ENCODE measurements around the gene H1-8. TPM values are rescaled to one million over a fixed set of nuclear protein-coding genes. Genes with fewer than 3 reads are reported as not detected.
"Not testable (repeated sequence)": the region's sequence is repeated elsewhere in the genome, so short reads cannot be mapped to it uniquely, and the experiment has no call there.

H1-8 gene
- total RNA-seq, 1 experiment from 2014 or later, result not detected

DNA sequence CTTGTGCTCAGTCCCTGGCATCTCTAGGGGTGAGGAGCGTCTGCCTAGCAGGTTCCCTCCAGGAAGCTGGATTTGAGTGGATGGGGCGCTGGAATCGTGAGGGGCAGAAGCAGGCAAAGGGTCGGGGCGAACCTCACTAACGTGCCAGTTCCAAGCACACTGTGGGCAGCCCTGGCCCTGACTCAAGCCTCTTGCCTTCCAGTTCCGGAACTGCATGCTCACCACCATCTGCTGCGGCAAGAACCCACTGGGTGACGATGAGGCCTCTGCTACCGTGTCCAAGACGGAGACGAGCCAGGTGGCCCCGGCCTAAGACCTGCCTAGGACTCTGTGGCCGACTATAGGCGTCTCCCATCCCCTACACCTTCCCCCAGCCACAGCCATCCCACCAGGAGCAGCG lies 9.6 kb upstream of the H1-8 start:
- no peak for DNase-seq (ENCODE audit: low read depth)

DNA sequence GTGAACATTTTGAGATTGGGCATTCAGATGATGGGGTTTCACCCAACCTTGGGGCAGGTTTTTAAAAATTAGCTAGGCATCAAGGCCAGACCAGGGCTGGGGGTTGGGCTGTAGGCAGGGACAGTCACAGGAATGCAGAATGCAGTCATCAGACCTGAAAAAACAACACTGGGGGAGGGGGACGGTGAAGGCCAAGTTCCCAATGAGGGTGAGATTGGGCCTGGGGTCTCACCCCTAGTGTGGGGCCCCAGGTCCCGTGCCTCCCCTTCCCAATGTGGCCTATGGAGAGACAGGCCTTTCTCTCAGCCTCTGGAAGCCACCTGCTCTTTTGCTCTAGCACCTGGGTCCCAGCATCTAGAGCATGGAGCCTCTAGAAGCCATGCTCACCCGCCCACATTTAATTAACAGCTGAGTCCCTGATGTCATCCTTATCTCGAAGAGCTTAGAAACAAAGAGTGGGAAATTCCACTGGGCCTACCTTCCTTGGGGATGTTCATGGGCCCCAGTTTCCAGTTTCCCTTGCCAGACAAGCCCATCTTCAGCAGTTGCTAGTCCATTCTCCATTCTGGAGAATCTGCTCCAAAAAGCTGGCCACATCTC lies 8.4 kb upstream of the H1-8 start:
- no peak for DNase-seq (ENCODE audit: low read depth)

GRCh38 chr3:129535075-129535474 lies 7.9 kb upstream of the H1-8 start:
- no peak for DNase-seq (ENCODE audit: low read depth)

DNA sequence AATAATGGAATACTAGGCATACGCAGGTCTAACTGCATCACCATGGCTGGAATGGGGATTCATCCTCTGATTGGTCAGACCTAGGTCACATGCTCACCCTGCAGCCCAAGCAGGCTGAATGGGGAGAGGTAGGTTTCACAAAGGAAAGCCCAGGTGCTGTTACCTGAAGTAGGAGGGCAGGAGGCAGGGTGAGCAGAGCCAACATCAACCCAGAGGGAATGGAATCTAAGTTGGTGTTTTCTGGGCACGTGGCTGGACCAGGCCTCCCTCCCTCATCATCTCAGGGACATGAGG lies 6.7 kb upstream of the H1-8 start:
- DNase-seq (ENCODE audit: low read depth), result no peak

- DNase-seq (ENCODE audit: low read depth), result no peak
Observed at GRCh38 chr3:129536804-129537203, 6.2 kb upstream of the H1-8 start.

- DNase-seq (ENCODE audit: low read depth), result no peak
Observed at GRCh38 chr3:129539206-129539605, 3.8 kb upstream of the H1-8 start.

DNA sequence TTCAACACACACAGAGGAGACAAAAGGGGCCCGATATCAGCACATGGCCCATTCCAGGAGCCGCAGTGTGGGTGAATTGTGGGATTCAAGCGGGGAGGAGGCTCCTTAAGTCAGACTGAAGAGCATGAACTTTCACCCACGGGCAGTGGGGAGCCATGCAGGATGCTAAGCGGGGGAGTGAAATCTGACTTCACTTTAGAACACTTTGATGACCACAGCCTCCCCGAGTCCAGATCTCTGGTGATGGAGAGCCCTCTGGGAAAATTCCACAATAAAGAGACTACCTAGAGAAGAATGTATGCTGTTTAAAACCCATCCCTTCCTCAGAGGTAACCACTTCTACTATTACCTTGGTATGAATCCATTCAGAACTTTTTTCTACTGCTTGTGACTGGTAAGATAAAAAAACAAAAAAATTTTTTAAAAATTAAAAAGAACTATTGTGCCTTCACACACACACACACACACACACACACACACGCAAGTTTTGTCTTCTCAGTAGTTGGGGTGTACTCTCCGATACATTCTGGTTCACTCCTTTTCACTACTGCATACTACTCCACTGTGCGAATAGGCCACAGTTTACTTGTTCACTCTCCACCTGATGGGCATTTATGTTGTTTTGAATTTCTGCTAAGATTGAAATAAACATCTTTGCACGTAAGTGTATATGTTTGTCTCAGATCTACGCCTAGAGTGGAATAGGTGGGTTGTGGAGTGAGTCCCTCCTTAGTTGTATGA lies 2.0 kb upstream of the H1-8 start:
- DNase-seq (ENCODE audit: low read depth), result no peak

DNA sequence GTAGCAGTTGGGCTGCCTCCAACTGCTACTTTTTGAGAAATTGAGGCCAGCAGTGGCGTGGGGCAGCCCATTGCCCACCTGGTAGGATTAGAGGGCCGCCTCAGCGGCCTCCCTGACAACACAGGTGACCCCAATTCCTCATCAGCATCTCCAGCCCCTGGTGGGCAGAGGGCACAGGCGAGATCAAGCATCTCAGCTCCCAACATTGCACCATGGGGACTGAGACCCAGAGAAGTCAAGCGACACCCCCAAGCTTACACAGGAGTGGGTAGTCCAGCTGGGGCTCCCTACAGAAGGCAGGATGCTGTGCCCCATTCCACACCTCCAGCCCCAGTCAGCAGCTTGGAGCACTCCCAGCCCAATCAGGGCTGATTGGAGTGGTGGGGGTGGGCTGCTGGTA lies 228 bp upstream of the H1-8 start:
- no peak for DNase-seq (ENCODE audit: low read depth)

DNA sequence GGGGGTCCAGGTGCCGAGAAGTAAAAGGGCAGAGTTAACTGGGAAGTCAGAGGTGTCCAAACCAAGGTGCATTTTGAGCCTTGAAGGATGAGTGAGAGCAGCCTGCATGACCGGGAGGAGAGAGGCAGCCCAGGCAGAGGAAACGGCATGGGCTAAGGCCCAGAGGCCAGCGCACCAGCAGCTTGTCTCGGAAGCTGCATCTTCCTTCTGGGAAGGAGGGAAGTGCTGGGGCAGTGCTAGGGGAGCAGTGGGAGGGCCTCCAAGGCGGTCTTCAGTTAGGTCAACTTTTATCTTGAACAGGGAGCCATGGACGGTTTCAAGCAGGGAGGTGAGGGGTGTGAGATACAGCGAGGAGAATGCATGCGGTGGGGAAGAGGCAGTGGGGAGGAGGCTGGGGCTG lies 1.0 kb downstream of the H1-8 start:
- no peak for DNase-seq (ENCODE audit: low read depth)

DNA sequence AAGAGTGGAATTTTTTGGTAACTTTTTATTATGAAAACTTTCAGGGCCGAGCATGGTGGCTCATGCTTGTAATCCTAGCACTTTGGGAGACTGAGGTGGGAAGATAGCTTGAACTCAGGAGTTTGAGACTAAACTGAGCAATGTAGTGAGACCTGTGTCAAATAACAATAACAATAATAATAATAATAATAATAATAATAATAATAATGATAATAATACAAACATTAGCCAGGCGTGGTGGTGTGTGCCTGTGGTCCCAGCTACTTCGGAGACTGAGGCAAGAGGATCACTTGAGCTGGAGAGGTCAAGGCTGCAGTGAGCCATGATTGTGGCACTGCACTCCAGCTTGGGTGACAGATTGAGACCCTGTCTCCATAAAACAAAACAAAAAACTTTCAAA lies 3.0 kb downstream of the H1-8 start:
- DNase-seq (ENCODE audit: low read depth), result not testable (repeated sequence)

GRCh38 chr3:129547241-129547640 lies 4.3 kb downstream of the H1-8 start:
- DNase-seq (ENCODE audit: low read depth), result no peak

- no peak for DNase-seq (ENCODE audit: low read depth)
Observed at GRCh38 chr3:129548104-129548965, 5.4 kb downstream of the H1-8 start.

DNA sequence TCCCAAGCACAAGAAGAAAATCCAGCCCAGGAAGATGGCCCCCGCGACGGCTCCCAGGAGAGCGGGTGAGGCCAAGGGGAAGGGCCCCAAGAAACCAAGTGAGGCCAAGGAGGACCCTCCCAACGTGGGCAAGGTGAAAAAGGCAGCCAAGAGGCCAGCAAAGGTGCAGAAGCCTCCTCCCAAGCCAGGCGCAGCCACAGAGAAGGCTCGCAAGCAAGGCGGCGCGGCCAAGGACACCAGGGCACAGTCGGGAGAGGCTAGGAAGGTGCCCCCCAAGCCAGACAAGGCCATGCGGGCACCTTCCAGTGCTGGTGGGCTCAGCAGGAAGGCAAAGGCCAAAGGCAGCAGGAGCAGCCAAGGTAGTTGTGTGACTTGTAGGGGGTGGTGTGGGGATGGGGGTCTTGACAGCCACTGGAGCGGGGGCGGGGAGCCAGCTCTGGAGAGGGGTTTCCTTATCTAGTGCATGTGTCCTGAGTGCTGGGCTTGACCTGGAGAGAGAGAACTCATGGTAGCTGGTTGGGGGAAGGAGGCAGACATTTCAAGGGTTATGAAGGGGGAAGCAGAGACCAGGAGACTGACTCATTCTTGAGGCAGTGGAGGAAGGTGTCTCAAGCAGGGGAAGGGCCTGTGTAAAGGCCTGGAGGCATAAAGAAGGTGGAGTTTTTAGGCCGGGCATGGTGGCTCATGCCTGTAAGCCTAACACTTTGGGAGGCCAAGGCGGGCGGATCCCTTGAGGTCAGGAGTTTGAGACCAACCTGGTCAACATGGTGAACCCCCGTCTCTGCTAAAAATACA lies 6.2 kb downstream of the H1-8 start:
- DNase-seq (ENCODE audit: low read depth), result peak; percentile 66

DNA sequence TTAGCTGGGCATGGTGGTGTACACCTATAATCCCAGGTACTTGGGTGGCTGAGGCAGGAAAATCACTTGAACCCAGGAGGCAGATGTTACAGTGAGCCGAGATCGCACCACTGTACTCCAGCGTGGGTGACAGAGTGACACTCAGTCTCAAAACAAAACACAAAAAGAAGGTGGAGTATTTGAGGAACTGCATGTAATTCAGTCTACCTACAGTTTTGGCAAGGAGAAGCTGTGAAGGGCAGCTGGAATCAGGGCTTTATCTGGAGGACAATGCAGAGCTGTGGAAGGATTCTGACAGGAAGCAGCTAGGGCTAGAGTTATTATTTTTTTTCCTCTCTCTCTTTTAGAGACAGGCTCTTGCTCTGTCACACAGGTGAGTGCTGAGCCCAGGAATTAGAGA lies 6.8 kb downstream of the H1-8 start:
- no peak for DNase-seq (ENCODE audit: low read depth)

DNA sequence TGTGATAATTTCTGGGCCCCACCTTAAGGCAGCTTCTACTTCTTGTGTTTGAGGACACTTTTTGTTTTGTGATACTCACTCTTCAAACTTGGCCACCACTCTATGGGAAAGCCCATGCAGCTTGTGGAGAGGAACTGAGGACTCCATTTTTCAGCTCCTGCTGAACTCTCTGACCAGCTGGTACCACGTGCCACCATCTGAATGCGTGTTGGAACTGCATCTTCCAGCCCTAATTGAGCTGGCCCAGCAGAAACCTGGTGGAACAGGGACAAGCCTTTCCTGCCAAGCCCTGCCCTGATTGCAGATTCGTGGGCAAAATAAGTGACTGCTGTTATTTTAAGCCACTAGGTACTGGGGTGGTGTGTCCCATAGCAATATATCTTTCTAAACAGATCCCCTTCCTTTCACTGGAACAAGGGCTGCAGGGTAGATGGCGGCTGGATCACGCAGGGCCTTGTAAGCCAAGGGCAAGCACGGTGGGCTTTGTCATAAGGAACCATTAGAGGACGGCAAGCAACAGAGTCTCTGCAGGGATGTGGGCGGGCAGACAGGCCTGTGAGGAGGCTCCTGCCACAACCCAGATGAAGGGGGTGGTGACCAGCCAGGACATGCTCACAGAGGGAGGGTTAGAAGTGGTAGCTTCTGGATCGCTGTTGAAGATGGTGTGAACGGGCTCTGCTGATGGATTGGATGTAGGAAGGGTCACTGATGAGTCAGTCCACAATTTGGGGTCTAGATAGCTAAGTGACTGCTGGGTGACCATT lies 9.5 kb downstream of the H1-8 start:
- DNase-seq (ENCODE audit: low read depth), result no peak

DNA sequence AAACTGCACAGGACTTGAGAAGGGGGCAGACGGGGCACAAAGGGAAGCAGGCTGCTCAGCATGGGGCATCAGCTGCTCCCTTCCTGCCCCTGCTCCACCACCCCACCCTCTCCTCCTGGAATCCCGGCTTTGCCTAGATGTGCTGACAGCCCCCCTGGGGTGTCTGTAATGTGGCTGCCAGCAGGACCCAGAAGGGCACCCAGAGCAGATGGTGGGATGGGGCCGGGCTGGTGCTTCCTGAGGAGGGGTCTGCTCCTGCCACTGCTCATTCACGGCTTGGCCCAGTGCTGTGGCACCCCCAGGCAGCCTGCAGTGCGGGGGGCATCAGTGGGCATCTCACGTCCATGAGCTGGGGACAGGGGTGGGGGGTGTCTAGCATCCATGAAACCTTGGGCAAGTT lies 10.2 kb downstream of the H1-8 start:
- no peak for DNase-seq (ENCODE audit: low read depth)

GRCh38 chr3:129553719-129554118 lies 10.7 kb downstream of the H1-8 start:
- DNase-seq (ENCODE audit: low read depth), result no peak

DNA sequence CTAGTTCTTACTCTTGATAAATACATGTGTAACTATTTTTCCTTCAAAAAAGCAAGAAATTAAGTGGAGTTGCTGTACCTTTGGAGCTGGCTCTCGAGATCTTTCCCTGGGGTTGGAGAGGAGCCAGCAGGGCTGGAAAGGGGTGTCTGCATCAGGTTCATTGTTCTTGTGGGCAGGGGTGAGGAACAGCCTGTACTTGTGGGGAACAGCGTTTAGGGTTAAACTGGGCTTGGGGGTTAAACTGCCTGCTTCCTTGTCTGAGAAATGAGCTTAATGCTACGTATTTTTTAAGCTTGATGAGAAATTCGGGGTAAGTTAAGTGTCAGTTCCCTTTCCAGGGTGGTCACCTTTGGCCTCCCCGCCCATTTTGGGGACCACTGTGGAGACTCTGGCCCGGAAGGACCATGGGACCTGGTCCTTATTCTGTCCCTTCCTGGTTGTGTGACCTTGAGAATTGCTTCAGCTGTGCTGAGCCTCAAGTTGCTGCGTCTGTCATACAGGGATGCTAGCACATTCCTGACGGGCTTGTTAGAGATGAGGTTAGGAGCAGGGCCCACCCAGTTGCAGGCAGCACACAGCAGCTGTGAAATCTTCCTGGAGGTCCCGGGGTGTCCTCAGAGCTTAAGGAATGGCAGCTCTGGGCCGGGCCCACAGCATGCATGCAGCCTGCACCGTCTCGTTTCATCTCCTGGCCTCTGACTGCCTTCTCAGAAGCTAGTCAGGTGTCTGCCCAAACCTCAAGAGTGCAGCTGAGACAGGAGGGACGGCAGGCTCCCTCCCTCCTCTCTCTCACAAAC lies 11.6 kb downstream of the H1-8 start:
- DNase-seq (ENCODE audit: low read depth), result no peak

DNA sequence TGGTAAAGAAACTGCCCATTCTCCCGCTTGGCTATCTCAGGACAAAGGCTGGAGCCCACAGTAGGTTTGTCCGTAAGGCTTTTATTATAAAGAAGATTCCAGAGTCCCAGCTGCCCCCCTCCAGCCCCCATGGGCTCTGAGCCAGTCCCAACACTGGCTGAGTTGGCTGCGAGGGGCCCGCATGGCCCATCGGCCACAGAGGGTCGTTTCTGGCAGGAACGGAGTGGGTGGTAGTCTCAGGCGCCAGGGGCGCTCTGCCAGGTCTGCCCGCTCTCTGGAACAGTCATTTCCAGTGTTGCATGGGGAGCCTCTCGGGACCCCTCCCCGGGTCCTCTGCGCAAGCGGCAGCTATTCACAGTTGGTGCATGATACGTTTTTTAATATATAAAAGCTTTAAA lies 12.2 kb downstream of the H1-8 start:
- DNase-seq (ENCODE audit: low read depth), result no peak

DNA sequence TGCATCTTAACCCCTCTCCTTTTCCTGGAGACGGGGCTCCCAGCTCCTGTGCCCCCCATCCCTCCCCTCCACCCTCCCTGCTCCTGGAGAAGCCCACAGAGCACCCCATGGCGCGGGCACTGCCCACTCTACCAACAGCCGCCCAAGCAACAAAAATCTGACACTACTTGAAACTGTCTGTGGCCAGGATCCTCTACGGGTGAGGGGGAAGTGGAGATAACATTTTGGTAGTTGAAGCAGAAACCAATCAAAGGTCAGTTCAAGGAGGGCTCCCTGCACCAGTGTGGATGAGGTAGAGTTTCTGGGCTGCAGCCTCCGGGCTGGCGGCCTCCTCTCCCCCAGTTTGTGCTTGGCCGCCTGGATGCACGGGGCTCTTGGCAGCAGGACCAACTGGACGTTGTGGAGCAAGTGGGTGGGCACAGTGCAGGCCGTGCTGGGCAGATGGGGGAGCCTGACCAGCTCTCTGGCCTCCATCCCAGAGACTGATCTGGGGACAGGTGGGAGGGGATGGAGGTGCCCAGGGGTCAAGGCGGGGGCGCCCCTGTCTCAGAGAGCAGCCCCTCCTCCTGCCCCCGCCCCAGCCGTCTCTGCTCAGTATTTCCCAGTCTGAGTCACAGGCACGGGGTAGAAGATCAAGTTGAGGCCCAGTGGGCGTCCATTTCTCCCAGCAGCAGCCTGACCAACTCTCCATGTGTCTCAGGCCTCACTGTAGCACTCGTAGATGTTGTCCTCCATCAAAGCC lies 12.8 kb downstream of the H1-8 start:
- no peak for DNase-seq (ENCODE audit: low read depth)

Data from RPMI7951 (cell line).